Breast epithelium (tissue), 4 donors: ENCODE data around the gene OGFOD3. TPM values are rescaled to one million over a fixed set of nuclear protein-coding genes. Genes with fewer than 3 reads are reported as not detected.

Experiments
- DNase-seq, 2 donors: peaks; one replicate each; pipeline ENCODE4 v3.0.0-alpha.2; 2019; ENCODE audit warnings: low spot score in 2 of 2
- H3K27ac ChIP-seq, 2 donors: fragments of 200-600 bp; sonication (generic) in 1 of 2; one replicate each; pipeline ENCODE4 v1.5.1; 2016 to 2019; ENCODE audit warnings: mild to moderate bottlenecking in 1 of 2
- H3K27me3 ChIP-seq, 2 donors: fragments of 200-600 bp; sonication (generic) in 1 of 2; one replicate each; pipeline versions ENCODE4 v1.5.1 to v1.6.0; 2017 to 2019; ENCODE audit warnings: control low read depth in 1 of 2, mild to moderate bottlenecking in 1 of 2
- H3K36me3 ChIP-seq: fragments of 200-600 bp; one replicate; pipeline ENCODE4 v1.5.1; 2019
- H3K4me1 ChIP-seq, 2 donors: fragments of 200-600 bp; sonication (generic); one replicate each; pipeline ENCODE4 v1.5.1; 2016 to 2019; ENCODE audit warnings: control low read depth in 1 of 2
- H3K4me3 ChIP-seq, 3 donors: fragments of 200-600 bp; sonication (generic); 1 replicate in 2 of 3; 2 replicates in 1 of 3; pipeline ENCODE4 v1.5.1; 2016 to 2019; ENCODE audit warnings: mild to moderate bottlenecking in 3 of 3, moderate library complexity in 2 of 3
- H3K9me3 ChIP-seq, 2 donors: fragments of 200-600 bp; sonication (generic) in 1 of 2; one replicate each; pipeline ENCODE4 v1.5.1; 2016 to 2019; ENCODE audit warnings: control low read depth in 1 of 2
- CTCF ChIP-seq, 3 donors: fragments of 450-650 bp; IDR thresholded peaks; one replicate each; pipeline ENCODE4 v1.5.1; 2016 to 2017; ENCODE audit warnings: antibody characterized with exemption in 3 of 3, mild to moderate bottlenecking in 3 of 3, moderate library complexity in 3 of 3
- POLR2A ChIP-seq: fragments of 450-650 bp; IDR thresholded peaks from one replicate; pipeline ENCODE4 v1.6.1; 2016; ENCODE audit warnings: antibody characterized with exemption, mild to moderate bottlenecking, moderate library complexity
- POLR2AphosphoS5 ChIP-seq, 3 donors: sonication (generic); formaldehyde crosslinking; IDR thresholded peaks; one replicate each; pipeline ENCODE4 v1.6.1; 2017; ENCODE audit warnings: antibody characterized with exemption in 3 of 3
- intact Hi-C: fragments of 100-400 bp; cut with DNase I; formaldehyde crosslinking; loops from one replicate; pipeline ENCODE4 v1.15.1; 2023; ENCODE audit warnings: low total_unique reads
- total RNA-seq, 3 donors: library from RNA; depleted of rRNA; stranded (reverse); fragments of >200 nt; gene quantifications; one replicate each; pipeline ENCODE4 v1.1.0, GENCODE V29; 2016

OGFOD3 gene
- total RNA-seq, 3 donors from 2014 or later: 26.3 to 32.8 (median 28.5) TPM

- Histone ChIP-seq H3K27me3 (peaks cover 0 to 10% of the 10 kb centered on the region in 2 donors), H3K27ac (no peak overlapping the region), H3K36me3 (no peaks in the 10 kb centered on the region), H3K4me3 (no peak overlapping the region), H3K9me3 (no peaks in the 10 kb centered on the region), H3K4me1 (no peaks in the 10 kb centered on the region)
- TF ChIP-seq POLR2A: no peak
- TF ChIP-seq POLR2AphosphoS5 (IDR thresholded peaks at IDR 0.05): no peak
- TF ChIP-seq CTCF (IDR thresholded peaks at IDR 0.05): no peak
- DNase-seq: no peak
- intact Hi-C loops: no loop called here
Observed at GRCh38 chr17:82392209-82392920, 26.0 kb downstream of the OGFOD3 start.

- no peaks in the 10 kb centered on the region for H3K9me3 ChIP-seq
- peaks cover 0 to 17% of the 10 kb centered on the region in 2 donors for H3K27me3 ChIP-seq
- H3K4me1 ChIP-seq: peaks cover 0 to 3% of the 10 kb centered on the region in 2 donors
- intact Hi-C loops: no loop called here
- H3K36me3 ChIP-seq: no peaks in the 10 kb centered on the region
- no peak overlapping the region for H3K27ac ChIP-seq
- TF ChIP-seq CTCF (IDR thresholded peaks at IDR 0.05): no peak
- TF ChIP-seq POLR2A: no peak
- TF ChIP-seq POLR2AphosphoS5 (IDR thresholded peaks at IDR 0.05): no peak
- no peak for DNase-seq
- no peak overlapping the region for H3K4me3 ChIP-seq
Observed at GRCh38 chr17:82391496-82392066, 26.8 kb downstream of the OGFOD3 start.

- Histone ChIP-seq H3K4me3 (no peak overlapping the region), H3K27me3 (peaks cover 0 to 22% of the 10 kb centered on the region in 2 donors), H3K4me1 (peaks cover 0 to 4% of the 10 kb centered on the region in 2 donors), H3K9me3 (no peaks in the 10 kb centered on the region), H3K27ac (no peak overlapping the region), H3K36me3 (no peaks in the 10 kb centered on the region)
- intact Hi-C loops: no loop called here
- no peak for TF ChIP-seq POLR2AphosphoS5 (IDR thresholded peaks at IDR 0.05)
- no peak for TF ChIP-seq POLR2A
- no peak for TF ChIP-seq CTCF (IDR thresholded peaks at IDR 0.05)
- no peak for DNase-seq
Observed at GRCh38 chr17:82390860-82391435, 27.4 kb downstream of the OGFOD3 start.

GRCh38 chr17:82390015-82390859 lies 28.1 kb downstream of the OGFOD3 start:
- TF ChIP-seq POLR2A: no peak
- no peak for TF ChIP-seq POLR2AphosphoS5 (IDR thresholded peaks at IDR 0.05)
- no peak for TF ChIP-seq CTCF (IDR thresholded peaks at IDR 0.05)
- H3K4me1 ChIP-seq: peaks cover 0 to 7% of the 10 kb centered on the region in 2 donors
- H3K4me3 ChIP-seq: no peak overlapping the region
- H3K27me3 ChIP-seq: peaks cover 0 to 22% of the 10 kb centered on the region in 2 donors
- DNase-seq: no peak
- H3K27ac ChIP-seq: no peak overlapping the region
- no peaks in the 10 kb centered on the region for H3K36me3 ChIP-seq
- intact Hi-C loops: no loop called here
- no peaks in the 10 kb centered on the region for H3K9me3 ChIP-seq
